ENCODE data around the gene FLACC1.

FLACC1 gene

GRCh38 chr2:201250741-201251140 lies 106.4 kb downstream of the FLACC1 start:
- TF ChIP-seq REST (IDR thresholded peaks at IDR 0.05; ENCODE audit: insufficient read depth in 1 of 2, low read depth in 2 of 2, low read length in 2 of 2), result no peak
- TF ChIP-seq POLR2AphosphoS5 (IDR thresholded peaks at IDR 0.05; ENCODE audit: low read depth, low read length), result no peak
- TF ChIP-seq TAF1 (IDR thresholded peaks at IDR 0.05; ENCODE audit: borderline replicate concordance, insufficient read depth, low read length), result no peak

- no peak for TF ChIP-seq SIN3A (IDR thresholded peaks at IDR 0.05; ENCODE audit: borderline replicate concordance, insufficient read depth, low read length)
- no peak for TF ChIP-seq POLR2AphosphoS5 (IDR thresholded peaks at IDR 0.05; ENCODE audit: low read depth, low read length)
- no peak for TF ChIP-seq REST (IDR thresholded peaks at IDR 0.05; ENCODE audit: insufficient read depth in 1 of 2, low read depth in 2 of 2, low read length in 2 of 2)
- no peak for TF ChIP-seq FOXP2 (optimal IDR thresholded peaks at IDR 0.05; ENCODE audit: borderline replicate concordance, extremely low read depth, extremely low read length, insufficient read depth)
- no peak for TF ChIP-seq TAF1 (IDR thresholded peaks at IDR 0.05; ENCODE audit: borderline replicate concordance, insufficient read depth, low read length)
Observed at GRCh38 chr2:201249889-201250288, 107.3 kb downstream of the FLACC1 start.

- TF ChIP-seq FOXP2 (optimal IDR thresholded peaks at IDR 0.05; ENCODE audit: borderline replicate concordance, extremely low read depth, extremely low read length, insufficient read depth) (no peak), SIN3A (IDR thresholded peaks at IDR 0.05; ENCODE audit: borderline replicate concordance, insufficient read depth, low read length) (no peak), TAF1 (IDR thresholded peaks at IDR 0.05; ENCODE audit: borderline replicate concordance, insufficient read depth, low read length) (no peak), REST (IDR thresholded peaks at IDR 0.05; ENCODE audit: insufficient read depth in 1 of 2, low read depth in 2 of 2, low read length in 2 of 2) (no peak), POLR2AphosphoS5 (IDR thresholded peaks at IDR 0.05; ENCODE audit: low read depth, low read length) (no peak)
Observed at GRCh38 chr2:201248288-201248844, 108.8 kb downstream of the FLACC1 start.

GRCh38 chr2:201246280-201246679 lies 110.9 kb downstream of the FLACC1 start:
- no peak for TF ChIP-seq TAF1 (IDR thresholded peaks at IDR 0.05; ENCODE audit: borderline replicate concordance, insufficient read depth, low read length)
- no peak for TF ChIP-seq FOXP2 (optimal IDR thresholded peaks at IDR 0.05; ENCODE audit: borderline replicate concordance, extremely low read depth, extremely low read length, insufficient read depth)
- no peak for TF ChIP-seq POLR2AphosphoS5 (IDR thresholded peaks at IDR 0.05; ENCODE audit: low read depth, low read length)
- TF ChIP-seq SIN3A (IDR thresholded peaks at IDR 0.05; ENCODE audit: borderline replicate concordance, insufficient read depth, low read length), result no peak
- no peak for TF ChIP-seq REST (IDR thresholded peaks at IDR 0.05; ENCODE audit: insufficient read depth in 1 of 2, low read depth in 2 of 2, low read length in 2 of 2)

GRCh38 chr2:201244829-201245228 lies 112.3 kb downstream of the FLACC1 start:
- TF ChIP-seq REST (IDR thresholded peaks at IDR 0.05; ENCODE audit: insufficient read depth in 1 of 2, low read depth in 2 of 2, low read length in 2 of 2), result no peak
- TF ChIP-seq SIN3A (IDR thresholded peaks at IDR 0.05; ENCODE audit: borderline replicate concordance, insufficient read depth, low read length), result no peak
- no peak for TF ChIP-seq TAF1 (IDR thresholded peaks at IDR 0.05; ENCODE audit: borderline replicate concordance, insufficient read depth, low read length)
- TF ChIP-seq FOXP2 (optimal IDR thresholded peaks at IDR 0.05; ENCODE audit: borderline replicate concordance, extremely low read depth, extremely low read length, insufficient read depth), result no peak
- TF ChIP-seq POLR2AphosphoS5 (IDR thresholded peaks at IDR 0.05; ENCODE audit: low read depth, low read length), result no peak
